Breast epithelium (tissue), 4 donors: Measurements from ENCODE around the gene DIS3L2. TPM values are rescaled to one million over a fixed set of nuclear protein-coding genes. Genes with fewer than 3 reads are reported as not detected.

Experiments used
- DNase-seq, 2 donors: peaks; one replicate each; pipeline ENCODE4 v3.0.0-alpha.2; 2019; ENCODE audit warnings: low spot score in 2 of 2
- H3K27ac ChIP-seq, 2 donors: fragments of 200-600 bp; sonication (generic) in 1 of 2; one replicate each; pipeline ENCODE4 v1.5.1; 2016 to 2019; ENCODE audit warnings: mild to moderate bottlenecking in 1 of 2
- H3K27me3 ChIP-seq, 2 donors: fragments of 200-600 bp; sonication (generic) in 1 of 2; one replicate each; pipeline versions ENCODE4 v1.5.1 to v1.6.0; 2017 to 2019; ENCODE audit warnings: control low read depth in 1 of 2, mild to moderate bottlenecking in 1 of 2
- H3K36me3 ChIP-seq: fragments of 200-600 bp; one replicate; pipeline ENCODE4 v1.5.1; 2019
- H3K4me1 ChIP-seq, 2 donors: fragments of 200-600 bp; sonication (generic); one replicate each; pipeline ENCODE4 v1.5.1; 2016 to 2019; ENCODE audit warnings: control low read depth in 1 of 2
- H3K4me3 ChIP-seq, 3 donors: fragments of 200-600 bp; sonication (generic); 1 replicate in 2 of 3; 2 replicates in 1 of 3; pipeline ENCODE4 v1.5.1; 2016 to 2019; ENCODE audit warnings: mild to moderate bottlenecking in 3 of 3, moderate library complexity in 2 of 3
- H3K9me3 ChIP-seq, 2 donors: fragments of 200-600 bp; sonication (generic) in 1 of 2; one replicate each; pipeline ENCODE4 v1.5.1; 2016 to 2019; ENCODE audit warnings: control low read depth in 1 of 2
- CTCF ChIP-seq, 3 donors: fragments of 450-650 bp; IDR thresholded peaks; one replicate each; pipeline ENCODE4 v1.5.1; 2016 to 2017; ENCODE audit warnings: antibody characterized with exemption in 3 of 3, mild to moderate bottlenecking in 3 of 3, moderate library complexity in 3 of 3
- POLR2A ChIP-seq: fragments of 450-650 bp; IDR thresholded peaks from one replicate; pipeline ENCODE4 v1.6.1; 2016; ENCODE audit warnings: antibody characterized with exemption, mild to moderate bottlenecking, moderate library complexity
- POLR2AphosphoS5 ChIP-seq, 3 donors: sonication (generic); formaldehyde crosslinking; IDR thresholded peaks; one replicate each; pipeline ENCODE4 v1.6.1; 2017; ENCODE audit warnings: antibody characterized with exemption in 3 of 3
- intact Hi-C: fragments of 100-400 bp; cut with DNase I; formaldehyde crosslinking; loops from one replicate; pipeline ENCODE4 v1.15.1; 2023; ENCODE audit warnings: low total_unique reads
- total RNA-seq, 3 donors: library from RNA; depleted of rRNA; stranded (reverse); fragments of >200 nt; gene quantifications; one replicate each; pipeline ENCODE4 v1.1.0, GENCODE V29; 2016

The DIS3L2 gene
- total RNA-seq, 3 donors from 2014 or later = 19.2 to 38.9 (median 33.4) TPM

- Histone ChIP-seq H3K4me1 (peaks cover 0 to 3% of the 10 kb centered on the region in 2 donors), H3K27ac (peak overlapping the region in 1 of 2 donors; percentile 22), H3K36me3 (no peaks in the 10 kb centered on the region), H3K9me3 (no peaks in the 10 kb centered on the region), H3K27me3 (no peaks in the 10 kb centered on the region), H3K4me3 (no peak overlapping the region)
- no peak for TF ChIP-seq CTCF (IDR thresholded peaks at IDR 0.05)
- TF ChIP-seq POLR2AphosphoS5 (IDR thresholded peaks at IDR 0.05) = no peak
- no peak for TF ChIP-seq POLR2A
- DNase-seq = no peak
- intact Hi-C loops = loop anchor here (10.0 kb wide), 1 partner anchor 254 kb away; no protein-coding TSS in a partner anchor
Measured at GRCh38 chr2:232228332-232228731, 266.8 kb downstream of the DIS3L2 start.

GRCh38 chr2:232228971-232229894 is 267.7 kb downstream of the DIS3L2 start:
- Histone ChIP-seq H3K36me3 (no peaks in the 10 kb centered on the region), H3K27ac (peak overlapping the region; percentile 22 to 64), H3K27me3 (no peaks in the 10 kb centered on the region), H3K4me1 (peaks cover 0 to 3% of the 10 kb centered on the region in 2 donors), H3K4me3 (no peak overlapping the region), H3K9me3 (no peaks in the 10 kb centered on the region)
- intact Hi-C loops = loop anchor here (10.0 kb wide), 1 partner anchor 254 kb away; no protein-coding TSS in a partner anchor
- no peak for TF ChIP-seq CTCF (IDR thresholded peaks at IDR 0.05)
- TF ChIP-seq POLR2A = no peak
- no peak for TF ChIP-seq POLR2AphosphoS5 (IDR thresholded peaks at IDR 0.05)
- DNase-seq = no peak

GRCh38 chr2:232229911-232230310 is 268.4 kb downstream of the DIS3L2 start:
- no peak for DNase-seq
- intact Hi-C loops = loop anchor here (10.0 kb wide), 1 partner anchor 255 kb away; no protein-coding TSS in a partner anchor
- H3K4me1 ChIP-seq = peaks cover 0 to 3% of the 10 kb centered on the region in 2 donors
- H3K36me3 ChIP-seq = no peaks in the 10 kb centered on the region
- H3K9me3 ChIP-seq = no peaks in the 10 kb centered on the region
- TF ChIP-seq CTCF (IDR thresholded peaks at IDR 0.05) (no peak), POLR2AphosphoS5 (IDR thresholded peaks at IDR 0.05) (no peak), POLR2A (no peak)
- no peak overlapping the region for H3K4me3 ChIP-seq
- H3K27ac ChIP-seq = peak overlapping the region; percentile 19 to 51
- H3K27me3 ChIP-seq = no peaks in the 10 kb centered on the region

- intact Hi-C loops = no loop called here
- H3K36me3 ChIP-seq = no peaks in the 10 kb centered on the region
- no peak for DNase-seq
Measured at GRCh38 chr2:232230560-232230959, 269.0 kb downstream of the DIS3L2 start.

More at GRCh38 chr2:232230560-232230959, 269.0 kb downstream of the DIS3L2 start:
- H3K4me3 ChIP-seq = no peak overlapping the region
- no peaks in the 10 kb centered on the region for H3K9me3 ChIP-seq
- H3K4me1 ChIP-seq = peaks cover 0 to 3% of the 10 kb centered on the region in 2 donors
- H3K27me3 ChIP-seq = no peaks in the 10 kb centered on the region
- peak overlapping the region in 1 of 2 donors; percentile 51 for H3K27ac ChIP-seq
- TF ChIP-seq CTCF (IDR thresholded peaks at IDR 0.05) = no peak
- no peak for TF ChIP-seq POLR2AphosphoS5 (IDR thresholded peaks at IDR 0.05)
- no peak for TF ChIP-seq POLR2A
